A673 (cell line): Measurements from ENCODE around the gene NHS. TPM values are rescaled to one million over a fixed set of nuclear protein-coding genes. Genes with fewer than 3 reads are reported as not detected.

ENCODE experiments used
- BruUV-seq: library from RNA; stranded (reverse); fragments of 400-500 nt; replicated peaks from 2 replicates; lab custom pipeline; 2021; lab: Mats Ljungman, UMichigan
- CTCF ChIA-PET: fragments of 300-600 bp; sonication (Branson Sonifier 250); formaldehyde crosslinking; loops from one replicate; lab custom pipeline; 2022; ENCODE audit warnings: antibody characterized with exemption; lab: Charles Lee
- POLR2A ChIA-PET: fragments of 300-600 bp; sonication (Branson Sonifier 250); formaldehyde crosslinking; loops from one replicate; lab custom pipeline; 2022; ENCODE audit warnings: antibody characterized with exemption; ENCODE audit not compliant: low non-redundant PET; lab: Charles Lee
- DNase-seq: peaks from one replicate; pipeline ENCODE4 v3.0.0-alpha.2; 2015; ENCODE audit warnings: low spot score
- H3K27ac ChIP-seq: fragments of 200-600 bp; sonication (generic); 2 replicates; pipeline ENCODE4 v1.5.1; 2016; ENCODE audit warnings: mixed run types, low read depth, mild to moderate bottlenecking, mixed read lengths, antibody characterized with exemption, low read length; ENCODE audit not compliant: poor library complexity, severe bottlenecking
- H3K27me3 ChIP-seq: fragments of 200-600 bp; sonication (generic); replicated peaks from 2 replicates; pipeline ENCODE4 v1.6.1; 2017; ENCODE audit warnings: mixed run types, low read depth, mild to moderate bottlenecking, mixed read lengths, antibody characterized with exemption, low read length; ENCODE audit not compliant: insufficient read depth, poor library complexity
- H3K36me3 ChIP-seq: fragments of 200-600 bp; sonication (generic); 2 replicates; pipeline ENCODE4 v1.6.1; 2016; ENCODE audit warnings: mixed run types, mild to moderate bottlenecking, mixed read lengths, antibody characterized with exemption, low read length; ENCODE audit not compliant: insufficient read depth, poor library complexity, severe bottlenecking
- H3K4me1 ChIP-seq: fragments of 200-600 bp; sonication (generic); 2 replicates; pipeline ENCODE4 v1.6.1; 2017; ENCODE audit warnings: mixed run types, mild to moderate bottlenecking, mixed read lengths, antibody characterized with exemption, low read length; ENCODE audit not compliant: insufficient read depth, poor library complexity, severe bottlenecking
- H3K4me3 ChIP-seq: fragments of 200-600 bp; sonication (generic); 2 replicates; pipeline ENCODE4 v1.5.1; 2016; ENCODE audit warnings: low read depth, mixed run types, mild to moderate bottlenecking, mixed read lengths, low read length; ENCODE audit not compliant: poor library complexity, severe bottlenecking
- H3K9me3 ChIP-seq: fragments of 200-600 bp; sonication (generic); 2 replicates; pipeline ENCODE4 v1.6.1; 2016; ENCODE audit warnings: mixed run types, low read depth, mild to moderate bottlenecking, mixed read lengths, antibody characterized with exemption, low read length; ENCODE audit not compliant: poor library complexity, severe bottlenecking
- EZH2 ChIP-seq: fragments of 200-600 bp; sonication (generic); IDR thresholded peaks from 2 replicates; pipeline ENCODE4 v1.6.1; 2017; ENCODE audit warnings: borderline replicate concordance, low read depth, mild to moderate bottlenecking, mixed read lengths, antibody characterized with exemption, low read length; ENCODE audit not compliant: poor library complexity, severe bottlenecking
- intact Hi-C: fragments of 100-400 bp; cut with micrococcal nuclease; formaldehyde crosslinking; loops from one replicate; pipeline ENCODE4 v1.10.0; 2022; ENCODE audit not compliant: unreplicated experiment
- total RNA-seq: library from RNA; stranded (reverse); gene quantifications from 2 replicates; pipeline ENCODE4 v1.2.3, GENCODE V29; 2021
- TF ChIP-seq, protein P1 (sequence below): fragments of 300-800, 200-600 bp; sonication (generic); conservative IDR thresholded peaks from 2 replicates; pipeline ENCODE4 v1.5.1; 2017; ENCODE audit warnings: low read depth, mild to moderate bottlenecking, antibody characterized with exemption, low read length, moderate library complexity, mixed read lengths

The NHS gene
- total RNA-seq, 1 experiment from 2014 or later = 0.37 TPM

DNA sequence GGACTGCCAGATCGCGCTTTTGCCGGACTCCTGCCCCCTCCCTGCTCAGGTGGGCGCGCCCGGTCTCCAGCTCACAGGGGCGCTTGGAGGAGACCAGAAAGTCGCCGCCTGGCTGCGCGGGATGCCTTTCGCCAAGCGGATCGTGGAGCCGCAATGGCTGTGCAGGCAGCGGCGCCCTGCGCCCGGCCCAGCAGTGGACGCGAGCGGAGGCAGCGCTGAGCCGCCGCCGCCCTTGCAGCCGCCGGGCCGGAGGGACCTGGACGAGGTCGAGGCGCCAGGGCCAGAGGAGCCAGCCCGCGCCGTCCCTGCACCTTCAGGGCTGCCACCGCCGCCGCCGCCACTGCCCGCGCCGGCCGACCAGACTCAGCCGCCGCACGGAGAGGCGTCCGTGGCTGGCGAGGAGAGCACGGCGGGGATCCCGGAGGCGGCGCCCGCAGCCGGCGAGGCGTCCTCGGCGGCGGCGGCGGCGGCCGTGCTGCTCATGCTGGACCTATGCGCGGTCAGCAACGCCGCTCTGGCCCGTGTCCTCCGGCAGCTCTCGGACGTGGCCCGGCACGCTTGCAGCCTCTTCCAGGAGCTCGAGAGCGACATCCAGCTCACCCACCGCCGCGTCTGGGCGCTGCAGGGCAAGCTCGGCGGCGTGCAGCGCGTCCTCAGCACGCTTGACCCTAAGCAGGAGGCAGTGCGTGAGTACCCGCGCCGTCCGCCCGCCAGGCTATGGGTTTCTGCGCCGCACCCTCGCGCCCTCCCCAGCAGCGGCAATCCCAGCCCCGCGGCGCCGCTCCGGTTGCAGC lies 834 bp downstream of the NHS start:
- Histone ChIP-seq H3K4me3 (peak overlapping the region; percentile 27), H3K27ac (no peak overlapping the region), H3K36me3 (no peaks in the 10 kb centered on the region), H3K27me3 (peaks cover 83% of the 10 kb centered on the region), H3K4me1 (no peaks in the 10 kb centered on the region), H3K9me3 (no peaks in the 10 kb centered on the region)
- TF ChIP-seq, protein P1, sequence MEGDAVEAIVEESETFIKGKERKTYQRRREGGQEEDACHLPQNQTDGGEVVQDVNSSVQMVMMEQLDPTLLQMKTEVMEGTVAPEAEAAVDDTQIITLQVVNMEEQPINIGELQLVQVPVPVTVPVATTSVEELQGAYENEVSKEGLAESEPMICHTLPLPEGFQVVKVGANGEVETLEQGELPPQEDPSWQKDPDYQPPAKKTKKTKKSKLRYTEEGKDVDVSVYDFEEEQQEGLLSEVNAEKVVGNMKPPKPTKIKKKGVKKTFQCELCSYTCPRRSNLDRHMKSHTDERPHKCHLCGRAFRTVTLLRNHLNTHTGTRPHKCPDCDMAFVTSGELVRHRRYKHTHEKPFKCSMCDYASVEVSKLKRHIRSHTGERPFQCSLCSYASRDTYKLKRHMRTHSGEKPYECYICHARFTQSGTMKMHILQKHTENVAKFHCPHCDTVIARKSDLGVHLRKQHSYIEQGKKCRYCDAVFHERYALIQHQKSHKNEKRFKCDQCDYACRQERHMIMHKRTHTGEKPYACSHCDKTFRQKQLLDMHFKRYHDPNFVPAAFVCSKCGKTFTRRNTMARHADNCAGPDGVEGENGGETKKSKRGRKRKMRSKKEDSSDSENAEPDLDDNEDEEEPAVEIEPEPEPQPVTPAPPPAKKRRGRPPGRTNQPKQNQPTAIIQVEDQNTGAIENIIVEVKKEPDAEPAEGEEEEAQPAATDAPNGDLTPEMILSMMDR = no peak
- peak; percentile 61 for TF ChIP-seq EZH2
- CTCF ChIA-PET = no interaction called here
- intact Hi-C loops = no loop called here
- no TSS peak for BruUV-seq
- POLR2A ChIA-PET = no interaction called here
- DNase-seq = no peak

DNA sequence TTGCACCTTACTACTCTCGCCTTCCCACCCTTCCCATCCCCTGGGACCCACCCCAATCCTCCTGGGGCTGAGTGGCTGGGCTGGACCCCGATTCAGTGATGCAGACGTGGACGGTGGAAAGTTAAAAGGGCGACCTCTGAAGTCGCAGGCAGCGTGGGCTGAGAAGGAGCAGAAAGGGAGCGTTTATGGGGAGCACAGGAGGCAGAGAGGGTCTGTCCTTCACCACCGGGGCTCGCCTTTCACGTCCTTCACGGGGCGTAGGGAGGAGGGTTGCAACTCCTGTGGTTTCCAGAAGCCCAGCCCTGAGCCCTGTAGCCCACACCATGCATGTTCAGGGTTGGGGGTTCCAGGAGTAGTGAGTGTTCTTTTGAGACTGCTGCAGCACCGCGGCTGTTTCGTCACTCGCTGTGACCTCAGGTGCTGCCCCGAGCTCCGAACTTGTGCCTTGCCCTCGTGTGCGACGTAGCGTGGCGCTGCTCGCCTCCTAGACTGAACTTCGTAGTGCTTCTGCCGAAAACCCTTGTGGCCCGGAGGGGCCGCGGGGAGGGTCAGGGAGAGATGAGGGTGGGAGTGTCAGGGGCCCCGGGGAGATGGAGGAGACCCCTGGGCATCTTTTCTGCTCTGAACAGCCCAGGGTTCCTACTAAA lies 1.6 kb downstream of the NHS start:
- no peak for DNase-seq
- Histone ChIP-seq H3K36me3 (no peaks in the 10 kb centered on the region), H3K9me3 (no peaks in the 10 kb centered on the region), H3K4me1 (no peaks in the 10 kb centered on the region), H3K27me3 (peaks cover 81% of the 10 kb centered on the region), H3K27ac (no peak overlapping the region), H3K4me3 (peak overlapping the region; percentile 27)
- POLR2A ChIA-PET = no interaction called here
- TF ChIP-seq, protein P1 = no peak
- TF ChIP-seq EZH2 = peak; percentile 6
- intact Hi-C loops = no loop called here
- BruUV-seq = no TSS peak
- CTCF ChIA-PET = no interaction called here

DNA sequence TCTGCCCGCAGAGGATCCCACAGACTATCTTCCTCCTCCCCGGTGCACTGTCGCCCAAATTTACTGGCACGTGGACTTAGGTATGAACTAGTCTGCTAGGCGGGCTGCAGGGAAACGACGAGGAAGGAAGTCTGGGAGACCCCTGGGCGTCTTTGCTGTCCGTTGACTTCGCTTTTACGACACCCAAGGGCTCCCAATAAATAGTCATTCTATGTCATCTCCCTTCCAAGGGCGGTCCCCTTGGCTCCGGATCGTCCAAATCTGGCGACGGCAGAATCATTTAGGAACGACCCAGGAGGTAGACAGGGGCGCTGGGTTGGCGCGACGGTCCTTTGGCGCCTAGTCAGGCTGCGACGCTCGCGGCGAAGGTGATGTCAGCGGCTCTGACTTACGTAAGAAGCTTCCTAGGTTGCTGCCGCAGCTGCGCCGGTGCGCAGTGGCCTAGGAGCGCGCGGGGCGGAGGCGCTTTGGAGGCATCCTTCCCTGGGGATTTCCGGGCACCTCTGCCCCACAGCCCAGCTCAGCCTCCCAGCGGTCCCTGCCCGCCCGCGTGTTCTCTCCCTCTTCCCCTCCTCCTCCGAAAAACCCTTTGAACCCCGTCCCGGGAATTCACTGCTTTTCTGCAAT lies 2.2 kb downstream of the NHS start:
- TF ChIP-seq, protein P1 = no peak
- peak; percentile 45 for TF ChIP-seq EZH2

More for the DNA sequence above, 2.2 kb downstream of the NHS start:
- Histone ChIP-seq H3K9me3 (no peaks in the 10 kb centered on the region), H3K27ac (no peak overlapping the region), H3K36me3 (no peaks in the 10 kb centered on the region), H3K4me1 (no peaks in the 10 kb centered on the region), H3K27me3 (peaks cover 79% of the 10 kb centered on the region), H3K4me3 (no peak overlapping the region)
- intact Hi-C loops = no loop called here
- ChIA-PET CTCF (no interaction called here), POLR2A (no interaction called here)
- BruUV-seq = no TSS peak
- no peak for DNase-seq
